HCT116 (cell line): ENCODE results near the gene ADAMTS6. TPM values are rescaled to one million over a fixed set of nuclear protein-coding genes. Genes with fewer than 3 reads are reported as not detected.

ENCODE experiments used
- ATAC-seq: fragments of 200-7000 bp; cut with Tn5 transposase; 2 replicates; pipeline ENCODE4 v1.9.1; 2020; ENCODE audit warnings: mild to moderate bottlenecking, moderate library complexity
- BruUV-seq: library from RNA; stranded (reverse); fragments of 400-500 nt; replicated peaks from 2 replicates; lab custom pipeline; 2021; lab: Mats Ljungman, UMichigan
- CTCF ChIA-PET: fragments of 300-600 bp; sonication (Branson Sonifier 250); formaldehyde crosslinking; loops from one replicate; lab custom pipeline; 2021; ENCODE audit warnings: antibody characterized with exemption; lab: Charles Lee
- POLR2A ChIA-PET: fragments of 300-600, 350-600 bp; sonication (Branson Sonifier 250); formaldehyde crosslinking; loops from one replicate; lab custom pipeline; 2021; ENCODE audit warnings: antibody characterized with exemption; lab: Charles Lee
- RAD21 ChIA-PET, 2 experiments: fragments of 300-600 bp; sonication (Branson Sonifier 250); formaldehyde crosslinking; loops; one replicate each; lab custom pipeline; 2023; ENCODE audit warnings: low total read pairs in 2 of 2; ENCODE audit not compliant: uncharacterized antibody in 2 of 2, unreplicated experiment in 2 of 2, low non-redundant PET in 1 of 2; lab: Charles Lee
- DNase-seq: peaks from one replicate; pipeline ENCODE4 v3.0.0-alpha.2; 2010; ENCODE audit warnings: low read depth, low spot score
- H2AFZ ChIP-seq: fragments of 200-600 bp; shearing (Covaris generic), sonication (generic); 2 replicates; pipeline ENCODE4 v1.6.1; 2017; ENCODE audit warnings: low read depth, mixed run types, mixed read lengths, antibody characterized with exemption, low read length; ENCODE audit not compliant: poor library complexity, severe bottlenecking
- H3K27ac ChIP-seq: 2 replicates; pipeline ENCODE4 v1.5.1; 2012; ENCODE audit warnings: low read depth, low read length
- H3K27me3 ChIP-seq: fragments of 200-600 bp; sonication (generic); 2 replicates; pipeline ENCODE4 v1.6.1; 2016; ENCODE audit warnings: mixed run types, low read length, mixed read lengths; ENCODE audit not compliant: insufficient read depth
- H3K36me3 ChIP-seq, 2 experiments: fragments of 200-500 bp in 1 of 2; fragments of 200-600 bp in 1 of 2; sonication (Bioruptor generic) in 1 of 2; sonication (generic) in 1 of 2; 2 replicates each; pipeline versions ENCODE4 v1.5.1 to v1.6.1; 2014 to 2016; ENCODE audit warnings: low read length in 2 of 2, inconsistent platforms in 1 of 2, mixed read lengths in 1 of 2, mixed run types in 1 of 2; ENCODE audit not compliant: insufficient read depth in 2 of 2, control insufficient read depth in 1 of 2
- H3K4me1 ChIP-seq, 2 experiments: fragments of 200-600 bp in 1 of 2; sonication (generic) in 1 of 2; 2 replicates each; pipeline versions ENCODE4 v1.5.1 to v1.6.1; 2012 to 2017; ENCODE audit warnings: low read length in 2 of 2, inconsistent platforms in 1 of 2, mild to moderate bottlenecking in 1 of 2, mixed read lengths in 1 of 2, mixed run types in 1 of 2, moderate library complexity in 1 of 2; ENCODE audit not compliant: insufficient read depth in 2 of 2, control insufficient read depth in 1 of 2
- H3K4me2 ChIP-seq: fragments of 200-600 bp; sonication (generic); 2 replicates; pipeline ENCODE4 v1.6.1; 2017; ENCODE audit warnings: mixed run types, low read length, mixed read lengths
- H3K4me3 ChIP-seq, 2 experiments: fragments of 200-600 bp in 1 of 2; sonication (generic) in 1 of 2; replicated peaks in 1 of 2; 2 replicates each; pipeline ENCODE4 v1.5.1; 2011 to 2016; ENCODE audit warnings: low read length in 2 of 2, control low read depth in 1 of 2, low read depth in 1 of 2, mild to moderate bottlenecking in 1 of 2, mixed read lengths in 1 of 2, mixed run types in 1 of 2
- H3K79me2 ChIP-seq: fragments of 200-600 bp; sonication (generic); 2 replicates; pipeline ENCODE4 v1.6.1; 2017; ENCODE audit warnings: mild to moderate bottlenecking, mixed run types, low read length, moderate library complexity, mixed read lengths; ENCODE audit not compliant: insufficient read depth
- H3K9ac ChIP-seq: fragments of 200-600 bp; sonication (generic); 2 replicates; pipeline ENCODE4 v1.6.1; 2016; ENCODE audit warnings: low read length, mixed read lengths
- H3K9me2 ChIP-seq: fragments of 200-600 bp; sonication (generic), shearing (Covaris generic); 2 replicates; pipeline ENCODE4 v1.6.1; 2017; ENCODE audit warnings: mixed run types, mild to moderate bottlenecking, moderate library complexity; ENCODE audit not compliant: insufficient read depth
- H3K9me3 ChIP-seq, 2 experiments: fragments of 200-500 bp in 1 of 2; fragments of 200-600 bp in 1 of 2; sonication (Bioruptor generic) in 1 of 2; sonication (generic) in 1 of 2; 2 replicates each; pipeline ENCODE4 v1.6.1; 2014 to 2017; ENCODE audit warnings: low read length in 2 of 2, mixed read lengths in 2 of 2, inconsistent platforms in 1 of 2, low read depth in 1 of 2, mild to moderate bottlenecking in 1 of 2, mixed run types in 1 of 2, moderate library complexity in 1 of 2; ENCODE audit not compliant: control insufficient read depth in 1 of 2, insufficient read depth in 1 of 2
- H4K20me1 ChIP-seq: fragments of 200-600 bp; sonication (generic), shearing (Covaris generic); 2 replicates; pipeline ENCODE4 v1.6.1; 2017; ENCODE audit warnings: mixed run types, mild to moderate bottlenecking, moderate library complexity; ENCODE audit not compliant: insufficient read depth
- CBX3 ChIP-seq: IDR thresholded peaks from 2 replicates; pipeline ENCODE4 v1.6.1; 2012; ENCODE audit warnings: low read depth
- CEBPB ChIP-seq: IDR thresholded peaks from 2 replicates; pipeline ENCODE4 v1.6.1; 2012; ENCODE audit warnings: low read depth
- EGR1 ChIP-seq: IDR thresholded peaks from 2 replicates; pipeline ENCODE4 v1.6.1; 2012; ENCODE audit warnings: low read depth
- ELF1 ChIP-seq: IDR thresholded peaks from 2 replicates; pipeline ENCODE4 v1.6.1; 2012; ENCODE audit warnings: low read depth, borderline replicate concordance
- EZH2phosphoT487 ChIP-seq: fragments of 200-600 bp; IDR thresholded peaks from 2 replicates; pipeline ENCODE4 v1.6.1; 2018; ENCODE audit warnings: antibody characterized with exemption, borderline replicate concordance
- JUND ChIP-seq: IDR thresholded peaks from 2 replicates; pipeline ENCODE4 v1.6.1; 2012
- POLR2A ChIP-seq: IDR thresholded peaks from 2 replicates; pipeline ENCODE4 v1.7.0; 2011; ENCODE audit warnings: borderline replicate concordance; ENCODE audit not compliant: insufficient read depth, insufficient read length; ENCODE audit errors: extremely low read depth
- RAD21 ChIP-seq: IDR thresholded peaks from 2 replicates; pipeline ENCODE4 v1.6.1; 2012; ENCODE audit warnings: low read depth, mild to moderate bottlenecking
- SIN3A ChIP-seq: IDR thresholded peaks from 2 replicates; pipeline ENCODE4 v1.6.1; 2012; ENCODE audit warnings: low read depth
- TCF7L2 ChIP-seq: IDR thresholded peaks from 2 replicates; pipeline ENCODE4 v1.7.0; 2011; ENCODE audit warnings: borderline replicate concordance, inconsistent platforms; ENCODE audit not compliant: insufficient read depth, insufficient read length; ENCODE audit errors: extremely low read depth
- ZBTB33 ChIP-seq: IDR thresholded peaks from 2 replicates; pipeline ENCODE4 v1.6.1; 2011; ENCODE audit warnings: mild to moderate bottlenecking, low read length, moderate library complexity; ENCODE audit not compliant: insufficient replicate concordance; ENCODE audit errors: extremely low read depth
- ZNF274 ChIP-seq: fragments of 200-500 bp; sonication (Bioruptor generic); IDR thresholded peaks from 2 replicates; pipeline ENCODE4 v1.6.1; 2014; ENCODE audit warnings: mild to moderate bottlenecking, low read depth, low read length, inconsistent platforms
- intact Hi-C: fragments of 100-400 bp; cut with micrococcal nuclease; formaldehyde crosslinking; loops from 2 replicates; pipeline ENCODE4 v1.10.0; 2022
- total RNA-seq: library from RNA; stranded (reverse); gene quantifications from one replicate; pipeline ENCODE4 v1.2.1, GENCODE V29; 2021; ENCODE audit not compliant: unreplicated experiment
- TF ChIP-seq, protein P1 (sequence below): IDR thresholded peaks from 2 replicates; pipeline ENCODE4 v1.6.1; 2012; ENCODE audit warnings: low read depth
- TF ChIP-seq, protein P2 (sequence below), 3 experiments: fragments of 200-600 bp in 1 of 3; sonication (generic) in 1 of 3; IDR thresholded peaks in 2 of 3; conservative IDR thresholded peaks in 1 of 3; 2 replicates each; pipeline ENCODE4 v1.5.1; 2012 to 2017; ENCODE audit warnings: low read depth in 2 of 3, low read length in 2 of 3, antibody characterized with exemption in 1 of 3, borderline replicate concordance in 1 of 3, control low read depth in 1 of 3, mild to moderate bottlenecking in 1 of 3, mixed read lengths in 1 of 3, mixed run types in 1 of 3, moderate library complexity in 1 of 3; ENCODE audit not compliant: insufficient read depth in 1 of 3

ADAMTS6 gene
- total RNA-seq, 1 experiment from 2014 or later = 0.93 TPM

GRCh38 chr5:65186646-65187227 lies 295.0 kb downstream of the ADAMTS6 start:
- no peak overlapping the region for H2AFZ ChIP-seq
- H3K36me3 ChIP-seq = no peaks in the 10 kb centered on the region
- H3K9ac ChIP-seq = no peak overlapping the region
- ChIA-PET RAD21 (no interaction called here), CTCF (no interaction called here), POLR2A (no interaction called here)
- DNase-seq = no peak
- H3K79me2 ChIP-seq = no peaks in the 10 kb centered on the region
- ATAC-seq = no peak
- no peaks in the 10 kb centered on the region for H4K20me1 ChIP-seq
- no peak overlapping the region for H3K27ac ChIP-seq
- no TSS peak for BruUV-seq
- no peak overlapping the region for H3K4me2 ChIP-seq
- no peaks in the 10 kb centered on the region for H3K4me1 ChIP-seq
- no peaks in the 10 kb centered on the region for H3K27me3 ChIP-seq
- intact Hi-C loops = no loop called here
- TF ChIP-seq ZNF274 (no peak), EZH2phosphoT487 (no peak), ELF1 (no peak), EGR1 (no peak), CEBPB (no peak), POLR2A (no peak), JUND (no peak), ZBTB33 (no peak), CBX3 (no peak), SIN3A (no peak), TCF7L2 (no peak), RAD21 (no peak)
- TF ChIP-seq, protein P1, sequence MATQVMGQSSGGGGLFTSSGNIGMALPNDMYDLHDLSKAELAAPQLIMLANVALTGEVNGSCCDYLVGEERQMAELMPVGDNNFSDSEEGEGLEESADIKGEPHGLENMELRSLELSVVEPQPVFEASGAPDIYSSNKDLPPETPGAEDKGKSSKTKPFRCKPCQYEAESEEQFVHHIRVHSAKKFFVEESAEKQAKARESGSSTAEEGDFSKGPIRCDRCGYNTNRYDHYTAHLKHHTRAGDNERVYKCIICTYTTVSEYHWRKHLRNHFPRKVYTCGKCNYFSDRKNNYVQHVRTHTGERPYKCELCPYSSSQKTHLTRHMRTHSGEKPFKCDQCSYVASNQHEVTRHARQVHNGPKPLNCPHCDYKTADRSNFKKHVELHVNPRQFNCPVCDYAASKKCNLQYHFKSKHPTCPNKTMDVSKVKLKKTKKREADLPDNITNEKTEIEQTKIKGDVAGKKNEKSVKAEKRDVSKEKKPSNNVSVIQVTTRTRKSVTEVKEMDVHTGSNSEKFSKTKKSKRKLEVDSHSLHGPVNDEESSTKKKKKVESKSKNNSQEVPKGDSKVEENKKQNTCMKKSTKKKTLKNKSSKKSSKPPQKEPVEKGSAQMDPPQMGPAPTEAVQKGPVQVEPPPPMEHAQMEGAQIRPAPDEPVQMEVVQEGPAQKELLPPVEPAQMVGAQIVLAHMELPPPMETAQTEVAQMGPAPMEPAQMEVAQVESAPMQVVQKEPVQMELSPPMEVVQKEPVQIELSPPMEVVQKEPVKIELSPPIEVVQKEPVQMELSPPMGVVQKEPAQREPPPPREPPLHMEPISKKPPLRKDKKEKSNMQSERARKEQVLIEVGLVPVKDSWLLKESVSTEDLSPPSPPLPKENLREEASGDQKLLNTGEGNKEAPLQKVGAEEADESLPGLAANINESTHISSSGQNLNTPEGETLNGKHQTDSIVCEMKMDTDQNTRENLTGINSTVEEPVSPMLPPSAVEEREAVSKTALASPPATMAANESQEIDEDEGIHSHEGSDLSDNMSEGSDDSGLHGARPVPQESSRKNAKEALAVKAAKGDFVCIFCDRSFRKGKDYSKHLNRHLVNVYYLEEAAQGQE = no peak
- TF ChIP-seq, protein P2, sequence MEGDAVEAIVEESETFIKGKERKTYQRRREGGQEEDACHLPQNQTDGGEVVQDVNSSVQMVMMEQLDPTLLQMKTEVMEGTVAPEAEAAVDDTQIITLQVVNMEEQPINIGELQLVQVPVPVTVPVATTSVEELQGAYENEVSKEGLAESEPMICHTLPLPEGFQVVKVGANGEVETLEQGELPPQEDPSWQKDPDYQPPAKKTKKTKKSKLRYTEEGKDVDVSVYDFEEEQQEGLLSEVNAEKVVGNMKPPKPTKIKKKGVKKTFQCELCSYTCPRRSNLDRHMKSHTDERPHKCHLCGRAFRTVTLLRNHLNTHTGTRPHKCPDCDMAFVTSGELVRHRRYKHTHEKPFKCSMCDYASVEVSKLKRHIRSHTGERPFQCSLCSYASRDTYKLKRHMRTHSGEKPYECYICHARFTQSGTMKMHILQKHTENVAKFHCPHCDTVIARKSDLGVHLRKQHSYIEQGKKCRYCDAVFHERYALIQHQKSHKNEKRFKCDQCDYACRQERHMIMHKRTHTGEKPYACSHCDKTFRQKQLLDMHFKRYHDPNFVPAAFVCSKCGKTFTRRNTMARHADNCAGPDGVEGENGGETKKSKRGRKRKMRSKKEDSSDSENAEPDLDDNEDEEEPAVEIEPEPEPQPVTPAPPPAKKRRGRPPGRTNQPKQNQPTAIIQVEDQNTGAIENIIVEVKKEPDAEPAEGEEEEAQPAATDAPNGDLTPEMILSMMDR (IDR thresholded peaks at IDR 0.05 in 2 of 3, conservative IDR thresholded peaks at IDR 0.05 in 1 of 3; ENCODE audit: borderline replicate concordance in 1 of 3, insufficient read depth in 1 of 3, low read depth in 2 of 3, low read length in 2 of 3) = no peak
- H3K4me3 ChIP-seq = no peak overlapping the region
- no peaks in the 10 kb centered on the region for H3K9me3 ChIP-seq
- no peaks in the 10 kb centered on the region for H3K9me2 ChIP-seq
